ENCODE results near the gene JUNB. TPM values are rescaled to one million over a fixed set of nuclear protein-coding genes. Genes with fewer than 3 reads are reported as not detected.

JUNB gene
- total RNA-seq, 2 experiments from 2014 or later: 142 to 191 TPM

- ATAC-seq (no peak), DNase-seq (no peak)
- H3K9me3 Mint-ChIP-seq (ENCODE audit: low read depth): no peaks in the 10 kb centered on the region
- CTCF ChIA-PET: interaction anchor here (3.8 to 4.7 kb wide), 2 partner anchors 10 kb away, joined by 19 to 62 read pairs; partner anchors contain the start of gene HOOK2
- H3K36me3 Mint-ChIP-seq: peaks cover 1% of the 10 kb centered on the region
- no peaks in the 10 kb centered on the region for H3K27me3 Mint-ChIP-seq
- peak overlapping the region; percentile 71 for H3K27ac Mint-ChIP-seq
- H3K4me1 Mint-ChIP-seq: peaks cover 31% of the 10 kb centered on the region
- H3K4me3 Mint-ChIP-seq: no peak overlapping the region
These were observed 4.3 kb upstream of the JUNB start for GRCh38 chr19:12786952-12787351.

GRCh38 chr19:12787458-12787857 lies 3.8 kb upstream of the JUNB start:
- Mint-ChIP-seq H3K9me3 (ENCODE audit: low read depth) (no peaks in the 10 kb centered on the region), H3K27me3 (no peaks in the 10 kb centered on the region), H3K4me3 (no peak overlapping the region), H3K27ac (peak overlapping the region; percentile 44), H3K4me1 (peaks cover 28% of the 10 kb centered on the region), H3K36me3 (peaks cover 2% of the 10 kb centered on the region)
- ATAC-seq (no peak), DNase-seq (no peak)
- CTCF ChIA-PET: interaction anchor here (3.8 to 4.7 kb wide), 2 partner anchors 10 to 11 kb away, joined by 19 to 62 read pairs; partner anchors contain the start of gene HOOK2

- H3K27ac Mint-ChIP-seq: peak overlapping the region; percentile 96
- CTCF ChIA-PET: interaction anchor here (1.1 to 4.7 kb wide), 6 partner anchors 9 to 65 kb away, joined by 3 to 62 read pairs (median 4); partner anchors contain the start of gene HOOK2
- no peaks in the 10 kb centered on the region for H3K27me3 Mint-ChIP-seq
- ATAC-seq: no peak
- H3K4me3 Mint-ChIP-seq: peak overlapping the region; percentile 92
- DNase-seq: no peak
- peaks cover 6% of the 10 kb centered on the region for H3K36me3 Mint-ChIP-seq
- no peaks in the 10 kb centered on the region for H3K9me3 Mint-ChIP-seq (ENCODE audit: low read depth)
- peaks cover 27% of the 10 kb centered on the region for H3K4me1 Mint-ChIP-seq
These were observed 3.1 kb upstream of the JUNB start for GRCh38 chr19:12788042-12788681.

- no peaks in the 10 kb centered on the region for H3K27me3 Mint-ChIP-seq
- DNase-seq (peak; percentile 72), ATAC-seq (no peak)
- peak overlapping the region; percentile 96 for H3K27ac Mint-ChIP-seq
- peak overlapping the region; percentile 92 for H3K4me3 Mint-ChIP-seq
- peaks cover 8% of the 10 kb centered on the region for H3K36me3 Mint-ChIP-seq
- CTCF ChIA-PET: interaction anchor here (1.0 to 4.7 kb wide), 7 partner anchors 8 to 66 kb away, joined by 3 to 62 read pairs (median 5); partner anchors contain the start of gene HOOK2
- H3K4me1 Mint-ChIP-seq: peaks cover 27% of the 10 kb centered on the region
- no peaks in the 10 kb centered on the region for H3K9me3 Mint-ChIP-seq (ENCODE audit: low read depth)
These were observed 2.6 kb upstream of the JUNB start for GRCh38 chr19:12788682-12789097.

GRCh38 chr19:12789098-12789903 lies 2.0 kb upstream of the JUNB start:
- H3K27ac Mint-ChIP-seq: peak overlapping the region; percentile 96
- peak overlapping the region; percentile 93 for H3K4me3 Mint-ChIP-seq
- ATAC-seq (no peak), DNase-seq (peak; percentile 57)
- H3K4me1 Mint-ChIP-seq: peaks cover 30% of the 10 kb centered on the region
- no peaks in the 10 kb centered on the region for H3K27me3 Mint-ChIP-seq
- peaks cover 8% of the 10 kb centered on the region for H3K36me3 Mint-ChIP-seq
- CTCF ChIA-PET: interaction anchor here (1.0 to 4.7 kb wide), 7 partner anchors 8 to 66 kb away, joined by 3 to 62 read pairs (median 5); partner anchors contain the start of gene HOOK2
- no peaks in the 10 kb centered on the region for H3K9me3 Mint-ChIP-seq (ENCODE audit: low read depth)

GRCh38 chr19:12789904-12790619 lies 1.2 kb upstream of the JUNB start:
- ATAC-seq: peak; percentile 50
- CTCF ChIA-PET: interaction anchor here (1.0 to 18.0 kb wide), 5 partner anchors 13 to 67 kb away, joined by 4 to 1017 read pairs (median 5); partner anchors contain the start of gene HOOK2

GRCh38 chr19:12790628-12791344 lies 500 bp upstream of the JUNB start:
- no peaks in the 10 kb centered on the region for H3K27me3 Mint-ChIP-seq
- peaks cover 8% of the 10 kb centered on the region for H3K36me3 Mint-ChIP-seq
- no peak for ATAC-seq
- DNase-seq: no peak
- no peaks in the 10 kb centered on the region for H3K9me3 Mint-ChIP-seq (ENCODE audit: low read depth)
- H3K4me3 Mint-ChIP-seq: peak overlapping the region; percentile 93
- H3K27ac Mint-ChIP-seq: peak overlapping the region; percentile 95
- CTCF ChIA-PET: interaction anchor here (1.0 to 18.0 kb wide), 2 partner anchors 21 to 57 kb away, joined by 3 to 1017 read pairs; partner anchors contain the start of gene HOOK2
- peaks cover 41% of the 10 kb centered on the region for H3K4me1 Mint-ChIP-seq

More at GRCh38 chr19:12789904-12790619, 1.2 kb upstream of the JUNB start:
- H3K27me3 Mint-ChIP-seq: no peaks in the 10 kb centered on the region
- H3K36me3 Mint-ChIP-seq: peaks cover 8% of the 10 kb centered on the region
- H3K27ac Mint-ChIP-seq: peak overlapping the region; percentile 95
- peak overlapping the region; percentile 93 for H3K4me3 Mint-ChIP-seq
- H3K4me1 Mint-ChIP-seq: peaks cover 37% of the 10 kb centered on the region
- peak; percentile 99 for DNase-seq
- no peaks in the 10 kb centered on the region for H3K9me3 Mint-ChIP-seq (ENCODE audit: low read depth)

GRCh38 chr19:12792051-12792852 lies 966 bp downstream of the JUNB start:
- H3K4me1 Mint-ChIP-seq: peaks cover 44% of the 10 kb centered on the region
- H3K36me3 Mint-ChIP-seq: peaks cover 8% of the 10 kb centered on the region
- H3K4me3 Mint-ChIP-seq: peak overlapping the region; percentile 93
- peak; percentile 91 for DNase-seq
- no peaks in the 10 kb centered on the region for H3K9me3 Mint-ChIP-seq (ENCODE audit: low read depth)
- H3K27ac Mint-ChIP-seq: peak overlapping the region; percentile 95
- no peaks in the 10 kb centered on the region for H3K27me3 Mint-ChIP-seq
- CTCF ChIA-PET: interaction anchor here (1.0 to 18.0 kb wide), 6 partner anchors 23 to 173 kb away, joined by 3 to 1017 read pairs (median 5); partner anchors contain the start of gene HOOK2
- ATAC-seq: no peak

- no peak for ATAC-seq
- H3K4me3 Mint-ChIP-seq: peak overlapping the region; percentile 93
- no peak for DNase-seq
- no peaks in the 10 kb centered on the region for H3K9me3 Mint-ChIP-seq (ENCODE audit: low read depth)
- peak overlapping the region; percentile 95 for H3K27ac Mint-ChIP-seq
- CTCF ChIA-PET: interaction anchor here (1.1 to 18.0 kb wide), 6 partner anchors 23 to 172 kb away, joined by 3 to 1017 read pairs (median 5); partner anchors contain the start of gene HOOK2
- peaks cover 43% of the 10 kb centered on the region for H3K4me1 Mint-ChIP-seq
- H3K27me3 Mint-ChIP-seq: no peaks in the 10 kb centered on the region
- peaks cover 8% of the 10 kb centered on the region for H3K36me3 Mint-ChIP-seq
These were observed 1.6 kb downstream of the JUNB start for GRCh38 chr19:12792853-12793289.

GRCh38 chr19:12793290-12794195 lies 2.3 kb downstream of the JUNB start:
- no peaks in the 10 kb centered on the region for H3K27me3 Mint-ChIP-seq
- CTCF ChIA-PET: interaction anchor here (0.6 to 18.0 kb wide), 5 partner anchors 24 to 781 kb away, joined by 3 to 1017 read pairs (median 3); partner anchors contain the start of gene HOOK2
- H3K36me3 Mint-ChIP-seq: peaks cover 8% of the 10 kb centered on the region
- DNase-seq (peak; percentile 93), ATAC-seq (peak; percentile 25)
- H3K9me3 Mint-ChIP-seq (ENCODE audit: low read depth): no peaks in the 10 kb centered on the region
- H3K4me3 Mint-ChIP-seq: peak overlapping the region; percentile 93
- H3K4me1 Mint-ChIP-seq: peaks cover 36% of the 10 kb centered on the region
- H3K27ac Mint-ChIP-seq: peak overlapping the region; percentile 95
